ENCODE data around the gene MYLK3.
A peak's percentile ranks its signal among the peaks of the same experiment; 100 is the strongest.

The MYLK3 gene

DNA sequence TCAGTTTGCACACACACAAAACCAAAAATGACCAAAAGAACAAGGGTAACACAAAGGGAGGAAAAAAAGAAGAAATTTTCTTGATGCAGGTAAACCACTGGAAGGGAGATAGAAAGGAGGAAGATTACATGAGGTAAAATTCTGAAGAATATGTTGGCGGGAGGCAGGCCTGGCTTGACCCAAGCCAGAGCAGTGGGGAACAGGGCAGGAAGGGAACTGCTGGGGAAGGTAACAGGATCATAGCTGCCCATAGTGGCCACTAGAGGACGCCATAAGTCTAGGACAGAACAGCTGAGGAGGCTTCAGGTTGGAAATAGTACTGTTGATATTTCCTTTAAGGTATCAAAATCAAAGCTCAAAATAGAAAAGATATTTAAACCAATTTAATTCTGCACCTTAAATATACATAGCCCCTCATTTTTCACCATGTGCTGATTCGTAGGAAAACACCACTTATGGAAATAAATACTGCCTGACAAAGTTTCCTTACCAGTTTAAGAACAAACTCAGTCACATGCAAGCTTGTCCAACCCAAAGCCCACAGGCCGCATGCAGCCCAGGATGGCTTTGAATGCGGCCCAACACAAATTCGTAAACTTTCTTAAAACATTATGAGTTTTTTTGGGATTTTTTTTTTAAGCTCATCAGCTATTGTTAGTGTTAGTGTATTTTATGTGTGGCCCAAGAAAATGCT lies 74.7 kb downstream of the MYLK3 start:
- H3K27ac ChIP-seq: no peak overlapping the region
- TF ChIP-seq, protein P1, sequence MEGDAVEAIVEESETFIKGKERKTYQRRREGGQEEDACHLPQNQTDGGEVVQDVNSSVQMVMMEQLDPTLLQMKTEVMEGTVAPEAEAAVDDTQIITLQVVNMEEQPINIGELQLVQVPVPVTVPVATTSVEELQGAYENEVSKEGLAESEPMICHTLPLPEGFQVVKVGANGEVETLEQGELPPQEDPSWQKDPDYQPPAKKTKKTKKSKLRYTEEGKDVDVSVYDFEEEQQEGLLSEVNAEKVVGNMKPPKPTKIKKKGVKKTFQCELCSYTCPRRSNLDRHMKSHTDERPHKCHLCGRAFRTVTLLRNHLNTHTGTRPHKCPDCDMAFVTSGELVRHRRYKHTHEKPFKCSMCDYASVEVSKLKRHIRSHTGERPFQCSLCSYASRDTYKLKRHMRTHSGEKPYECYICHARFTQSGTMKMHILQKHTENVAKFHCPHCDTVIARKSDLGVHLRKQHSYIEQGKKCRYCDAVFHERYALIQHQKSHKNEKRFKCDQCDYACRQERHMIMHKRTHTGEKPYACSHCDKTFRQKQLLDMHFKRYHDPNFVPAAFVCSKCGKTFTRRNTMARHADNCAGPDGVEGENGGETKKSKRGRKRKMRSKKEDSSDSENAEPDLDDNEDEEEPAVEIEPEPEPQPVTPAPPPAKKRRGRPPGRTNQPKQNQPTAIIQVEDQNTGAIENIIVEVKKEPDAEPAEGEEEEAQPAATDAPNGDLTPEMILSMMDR (conservative IDR thresholded peaks at IDR 0.05; ENCODE audit: low read depth): peak; percentile 87
- DNase-seq (ENCODE audit: low spot score): peak; percentile 66
- ChIA-PET CTCF (interaction anchor here (0.5 to 1.3 kb wide), 6 partner anchors 10 to 297 kb away, joined by 3 to 9 read pairs (median 5); partner anchors contain the start of gene ORC6), POLR2A (ENCODE audit: low non-redundant PET) (no interaction called here)

DNA sequence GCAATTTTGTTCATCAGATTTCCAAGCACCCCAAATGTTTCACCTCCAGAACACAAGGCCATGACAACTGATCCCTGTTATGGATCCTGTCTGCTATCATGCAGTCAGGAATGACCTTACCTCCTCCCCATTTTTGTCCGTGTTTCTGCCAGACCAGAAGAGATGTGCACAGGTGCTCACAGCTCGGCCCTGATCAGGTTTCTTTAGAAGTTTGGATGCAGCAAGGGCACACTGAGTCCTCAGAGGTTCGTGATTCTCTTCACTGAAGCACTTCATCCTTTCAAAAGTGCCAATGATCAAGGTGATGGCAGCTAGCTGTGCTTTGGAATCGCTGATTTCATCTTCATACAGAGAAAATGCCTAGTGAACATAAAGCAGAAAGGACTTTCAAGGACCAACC lies 86.0 kb downstream of the MYLK3 start:
- CTCF ChIA-PET: no interaction called here
- no peak overlapping the region for H3K27ac ChIP-seq
- TF ChIP-seq, protein P1 (conservative IDR thresholded peaks at IDR 0.05; ENCODE audit: low read depth): no peak
- DNase-seq (ENCODE audit: low spot score): no peak
- POLR2A ChIA-PET (ENCODE audit: low non-redundant PET): no interaction called here

GRCh38 chr16:46658925-46659324 lies 89.2 kb downstream of the MYLK3 start:
- TF ChIP-seq, protein P1 (conservative IDR thresholded peaks at IDR 0.05; ENCODE audit: low read depth): no peak
- CTCF ChIA-PET: interaction anchor here (0.6 kb wide), 1 partner anchor 46 kb away, joined by 3 read pairs; no protein-coding TSS in a partner anchor
- DNase-seq (ENCODE audit: low spot score): no peak
- POLR2A ChIA-PET (ENCODE audit: low non-redundant PET): no interaction called here
- H3K27ac ChIP-seq: no peak overlapping the region
